GM03348 (cell line): ENCODE results near the gene SH3RF3.

ENCODE experiments used
- DNase-seq: peaks from one replicate; pipeline ENCODE4 v3.0.0; 2012; ENCODE audit warnings: low spot score

SH3RF3 gene

DNA sequence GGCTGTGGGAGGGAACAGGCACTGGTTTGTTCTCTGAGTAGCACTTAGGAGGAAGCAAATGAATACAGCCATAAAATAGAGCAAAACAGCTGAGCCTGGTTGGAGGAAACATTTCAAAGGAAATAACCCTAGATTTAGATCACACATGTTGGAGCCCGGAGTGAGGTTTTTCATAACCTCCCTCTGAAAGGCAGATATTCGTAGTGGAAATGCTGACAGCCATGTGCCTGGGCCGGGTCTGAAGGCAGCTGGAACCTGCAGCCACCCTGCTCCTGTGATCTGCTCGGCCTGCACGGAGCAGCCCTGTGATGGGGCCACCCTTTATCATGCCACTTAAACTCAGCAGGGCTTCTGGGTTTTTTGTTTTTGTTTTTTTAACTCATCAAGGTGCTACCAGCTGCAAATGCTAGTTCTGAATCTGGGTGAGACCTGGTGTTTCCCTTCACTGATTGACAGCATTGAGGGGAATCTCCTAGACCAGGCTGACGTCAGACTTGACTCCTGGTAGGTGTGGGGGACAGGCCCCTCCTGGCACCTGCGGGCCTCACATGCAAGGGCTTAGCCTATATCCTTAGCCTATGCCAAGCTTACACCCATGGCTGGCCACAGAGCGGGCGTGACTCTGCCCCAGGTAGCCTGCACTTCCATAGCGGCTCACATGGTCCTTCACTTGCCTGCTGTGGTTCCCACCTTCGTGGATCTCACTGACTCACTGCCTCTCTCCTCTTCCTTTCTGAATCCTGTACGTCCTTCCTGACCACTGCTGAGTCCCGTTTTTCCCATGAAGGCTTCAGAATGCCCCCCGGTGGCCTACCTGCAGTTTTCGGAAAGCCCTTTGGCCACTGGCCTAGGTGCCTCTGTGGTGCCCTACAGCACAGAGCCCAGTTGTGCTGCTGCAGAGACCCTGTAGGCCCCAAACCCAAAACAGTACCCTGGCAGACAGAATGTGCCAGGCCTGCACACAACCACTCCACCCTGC lies 267.5 kb downstream of the SH3RF3 start:
- DNase-seq: no peak

DNA sequence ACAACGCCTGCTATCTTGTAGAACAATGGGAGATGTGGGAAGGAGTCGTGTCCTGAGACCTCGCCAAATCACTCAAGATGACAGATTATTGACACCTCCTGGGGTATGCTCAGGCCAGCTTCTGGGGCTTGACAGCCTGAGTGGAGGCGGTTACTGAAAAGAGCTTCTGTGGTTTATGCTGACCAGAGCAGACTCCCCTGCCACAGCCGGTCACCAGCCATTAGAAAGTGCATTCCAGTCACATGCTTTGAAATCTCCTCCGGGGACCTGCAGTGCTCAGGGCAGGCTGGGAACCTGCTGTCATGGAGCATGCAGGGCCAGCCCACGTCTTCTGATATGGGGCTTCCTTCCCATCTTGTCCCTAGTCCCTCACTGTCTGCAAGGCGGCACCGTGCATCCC lies 268.9 kb downstream of the SH3RF3 start:
- no peak for DNase-seq

DNA sequence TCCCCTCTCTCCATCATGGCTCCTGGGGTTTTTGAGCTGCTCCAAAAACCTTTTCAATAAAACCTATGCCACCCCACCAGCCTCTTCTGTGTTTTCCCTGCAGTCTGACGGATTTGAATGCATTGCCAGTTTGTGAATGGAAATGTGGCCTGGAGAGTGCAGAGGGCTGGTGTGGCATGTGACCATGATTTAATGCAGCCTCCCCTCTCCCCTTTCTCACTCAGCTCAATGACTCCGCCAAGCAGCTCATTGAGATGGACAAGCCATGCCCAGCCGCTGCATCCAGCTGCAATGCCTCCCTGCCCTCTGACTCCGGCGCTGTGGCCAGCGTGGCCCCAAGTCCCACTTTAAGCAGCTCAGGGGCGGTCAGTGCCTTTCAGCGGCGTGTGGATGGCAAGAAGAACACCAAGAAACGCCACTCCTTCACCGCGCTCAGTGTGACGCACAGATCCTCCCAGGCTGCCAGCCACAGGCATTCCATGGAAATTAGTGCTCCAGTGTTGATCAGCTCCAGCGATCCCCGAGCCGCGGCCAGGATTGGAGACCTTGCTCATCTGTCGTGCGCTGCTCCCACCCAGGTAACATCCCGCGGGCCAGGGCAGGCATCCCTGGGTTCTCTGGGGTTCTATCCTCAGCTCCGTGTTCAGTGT lies 269.5 kb downstream of the SH3RF3 start:
- DNase-seq: no peak

- DNase-seq: no peak
These were observed 270.1 kb downstream of the SH3RF3 start for GRCh38 chr2:109399066-109399465.

GRCh38 chr2:109400102-109400501 lies 271.1 kb downstream of the SH3RF3 start:
- no peak for DNase-seq

DNA sequence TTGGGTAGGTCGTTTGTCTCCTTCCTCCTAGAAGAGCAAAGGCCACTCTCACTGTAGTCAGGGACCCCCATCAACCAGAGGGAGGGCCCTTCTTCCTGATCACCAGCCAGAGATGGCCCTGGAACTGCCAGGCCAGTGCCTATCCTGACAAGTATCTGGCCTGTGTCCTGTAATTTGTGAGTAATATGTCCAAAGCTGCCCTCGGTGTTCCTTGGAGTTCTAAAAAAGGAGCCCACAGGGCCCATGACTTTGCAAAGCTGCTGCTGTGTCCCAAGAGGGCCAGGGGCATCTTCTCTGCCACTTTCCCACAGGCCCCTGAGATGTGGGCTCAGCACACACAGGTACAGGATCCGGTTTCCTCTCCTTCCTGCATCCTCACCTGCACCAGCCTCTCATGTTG lies 272.4 kb downstream of the SH3RF3 start:
- DNase-seq: no peak

GRCh38 chr2:109402180-109402579 lies 273.2 kb downstream of the SH3RF3 start:
- no peak for DNase-seq

DNA sequence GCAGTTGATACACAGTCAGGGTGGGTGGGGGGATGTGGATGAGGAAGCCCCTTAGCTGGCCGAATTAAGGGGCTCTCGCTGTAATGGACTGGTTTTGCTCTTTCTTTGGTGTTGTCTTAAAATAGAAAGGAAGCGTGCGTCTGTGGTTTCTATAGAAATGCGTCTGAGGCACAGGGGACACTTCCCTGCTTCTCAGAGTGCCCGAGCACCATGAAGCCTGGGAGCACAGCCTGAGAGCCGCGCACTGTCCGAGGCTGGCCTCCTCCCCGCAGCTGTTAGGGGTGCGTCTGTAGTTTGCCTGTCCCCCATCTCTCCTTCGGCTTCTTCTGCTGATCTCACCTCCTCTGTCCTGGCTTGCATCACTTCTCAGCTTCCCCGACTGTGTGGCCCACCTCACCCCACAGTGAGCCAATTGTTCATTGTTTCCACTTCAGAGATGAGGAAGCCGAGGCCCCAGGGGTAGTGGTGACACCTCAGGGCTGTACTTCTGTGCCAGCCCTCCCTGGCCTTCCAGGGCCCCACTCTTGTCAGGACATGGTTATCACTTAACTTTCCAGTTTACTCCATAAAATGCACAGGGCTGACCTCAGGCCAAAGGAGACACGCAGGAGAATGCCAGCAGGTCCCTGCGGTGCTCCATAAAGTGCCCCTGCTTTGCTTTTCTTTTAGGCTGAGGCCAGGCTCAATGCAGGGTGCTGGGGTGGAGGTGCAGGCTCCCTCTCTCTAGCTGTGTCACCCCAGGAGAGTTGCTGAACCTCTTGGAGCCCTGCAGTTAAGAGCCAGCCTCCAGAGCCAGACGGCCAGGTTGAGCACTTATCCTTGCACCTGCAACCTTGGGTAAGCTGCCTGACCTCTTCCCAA lies 274.2 kb downstream of the SH3RF3 start:
- DNase-seq: no peak

GRCh38 chr2:109403841-109404201 lies 274.8 kb downstream of the SH3RF3 start:
- DNase-seq: peak; percentile 36

DNA sequence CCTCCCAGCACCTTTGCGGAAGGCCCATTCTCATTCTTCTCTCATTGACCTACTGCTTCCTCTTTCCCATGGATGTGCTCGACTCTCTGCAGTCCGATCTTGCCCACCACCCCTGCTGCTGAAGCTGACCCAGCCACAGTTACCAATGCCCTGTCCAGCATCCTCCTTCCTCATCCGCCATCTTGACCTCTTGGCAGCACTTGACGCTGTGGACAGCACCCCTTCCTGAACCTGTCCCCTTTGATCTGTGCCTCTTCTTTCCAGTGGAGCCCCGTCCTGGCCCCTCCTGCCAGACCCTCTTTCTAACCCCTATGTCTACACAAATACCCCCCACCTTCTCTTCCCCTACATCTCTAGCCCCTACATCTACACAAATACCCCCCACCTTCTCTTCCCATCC lies 275.7 kb downstream of the SH3RF3 start:
- no peak for DNase-seq

- DNase-seq: no peak
These were observed 276.9 kb downstream of the SH3RF3 start for GRCh38 chr2:109405873-109406272.

GRCh38 chr2:109406301-109406700 lies 277.3 kb downstream of the SH3RF3 start:
- DNase-seq: no peak

DNA sequence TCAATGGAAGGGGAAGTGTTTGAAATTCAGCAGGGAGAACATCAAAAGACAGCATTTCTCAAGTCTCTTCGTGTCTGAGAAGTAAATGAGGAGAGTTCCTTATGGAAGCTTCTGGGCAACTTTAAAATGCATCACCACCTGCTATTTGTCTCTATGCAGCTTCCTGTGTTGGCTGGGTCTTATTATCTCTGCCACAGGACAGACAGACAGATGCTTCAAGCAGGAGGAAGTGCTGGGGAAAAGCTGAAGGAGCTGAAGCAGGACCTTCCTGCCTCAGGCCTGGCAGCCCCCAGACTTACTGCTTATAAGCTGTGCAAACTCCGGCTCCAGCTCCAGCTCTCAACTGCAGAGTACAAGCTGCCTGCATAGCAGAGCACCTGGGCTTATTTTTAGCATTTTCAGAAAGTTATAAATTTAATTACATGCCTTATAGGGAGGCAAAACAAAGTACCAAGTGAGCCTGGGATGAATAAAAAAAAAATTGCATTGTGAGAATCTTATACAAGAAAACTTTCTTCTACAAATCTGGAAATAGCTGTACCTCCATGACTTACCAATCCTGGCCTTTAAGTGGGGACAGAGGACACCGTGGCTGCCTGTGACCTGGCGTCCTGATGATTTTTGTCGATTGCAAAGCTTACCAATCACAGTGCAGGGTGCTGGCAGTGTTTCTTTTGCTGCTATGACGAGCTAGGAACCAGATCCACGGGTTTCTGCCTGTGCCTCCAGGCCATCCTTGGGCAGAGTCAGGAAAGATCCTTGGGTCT lies 278.5 kb downstream of the SH3RF3 start:
- DNase-seq: no peak

DNA sequence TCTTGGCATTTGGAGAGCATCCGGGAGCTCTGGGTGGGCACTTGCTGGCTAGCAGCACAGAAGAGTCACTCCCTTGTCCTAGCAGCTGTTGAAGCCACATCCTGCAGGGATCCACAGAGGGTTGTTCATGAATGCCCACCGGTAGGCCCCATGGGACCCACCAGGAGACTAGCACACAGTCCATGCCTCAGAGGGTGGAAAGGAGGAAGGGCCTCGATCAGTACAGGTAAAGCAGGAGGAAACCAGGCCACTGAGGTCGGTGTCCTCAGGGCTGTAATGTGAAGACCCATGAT lies 279.0 kb downstream of the SH3RF3 start:
- no peak for DNase-seq

- no peak for DNase-seq
These were observed 280.5 kb downstream of the SH3RF3 start for GRCh38 chr2:109409321-109410038.

DNA sequence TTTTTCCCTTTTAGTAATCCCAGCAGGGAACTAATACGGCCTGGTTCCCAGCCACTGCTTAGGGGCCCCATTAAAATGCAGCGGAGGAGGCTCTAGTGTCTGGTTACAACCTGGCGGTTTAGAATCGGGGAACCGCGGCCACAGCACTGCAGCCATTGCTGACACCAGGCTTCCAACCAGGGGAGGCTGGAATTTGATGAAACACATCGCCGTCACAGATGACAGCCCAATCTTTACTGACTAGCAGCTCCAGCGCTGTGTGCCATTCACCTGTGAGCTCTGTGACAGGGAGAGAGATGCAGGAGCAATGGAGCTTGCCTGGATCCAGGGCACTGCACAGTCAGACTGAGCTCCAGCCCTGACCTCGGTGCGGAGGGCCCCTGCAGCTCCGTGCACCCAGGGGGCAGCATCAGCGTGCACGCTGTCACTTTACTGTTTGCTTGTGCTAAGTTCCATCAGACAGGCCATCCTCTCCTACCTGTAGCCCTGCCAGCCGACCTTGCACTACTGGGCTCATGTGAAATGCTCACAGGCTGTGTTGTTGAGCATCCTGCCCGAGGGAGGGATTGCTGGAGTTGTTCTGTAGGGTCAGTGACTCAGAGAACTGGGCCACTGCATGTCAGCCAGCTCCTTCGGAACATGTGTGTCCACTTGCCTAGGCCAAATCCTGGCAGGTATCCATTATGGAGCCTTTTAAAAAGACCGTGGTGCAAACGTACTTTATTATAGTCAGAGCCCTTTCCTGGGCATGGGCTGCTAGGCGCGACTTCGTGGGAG lies 281.2 kb downstream of the SH3RF3 start:
- no peak for DNase-seq

GRCh38 chr2:109411640-109412325 lies 282.8 kb downstream of the SH3RF3 start:
- no peak for DNase-seq

GRCh38 chr2:109415581-109416013 lies 286.6 kb downstream of the SH3RF3 start:
- DNase-seq: no peak

DNA sequence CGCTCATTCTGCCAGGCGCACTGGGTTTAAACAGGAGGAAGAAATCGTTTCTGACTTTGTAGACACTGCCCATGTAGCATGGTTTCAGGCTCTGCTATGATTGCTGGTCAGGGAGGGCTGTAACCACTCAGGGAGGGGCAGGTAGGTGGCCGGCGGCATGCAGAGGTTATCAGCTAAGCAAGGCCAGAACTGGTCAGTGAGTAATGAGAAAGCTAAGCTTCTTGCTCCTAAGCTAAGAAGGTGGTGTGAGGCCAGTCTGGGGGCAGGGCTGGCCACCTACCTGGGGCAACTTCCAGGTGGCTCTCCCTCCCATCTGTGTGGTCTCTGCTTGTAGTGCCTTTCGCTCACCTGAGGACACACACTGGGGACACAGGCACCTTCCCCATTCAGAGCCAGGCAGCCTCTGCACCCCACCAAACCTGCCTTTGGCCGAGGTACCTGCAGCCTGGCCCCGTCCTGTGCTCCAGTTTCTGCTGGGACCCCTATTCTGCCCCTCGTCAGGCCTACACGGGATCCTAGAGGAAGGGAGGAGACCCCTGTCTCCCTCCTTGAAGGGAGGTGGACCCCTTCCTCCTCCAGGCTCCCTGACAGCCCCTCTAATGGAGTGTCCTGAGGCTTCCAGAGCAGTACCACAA lies 288.8 kb downstream of the SH3RF3 start:
- DNase-seq: no peak
